HUES6 (cell line): Measurements from ENCODE around the gene LHFPL6.

Experiments
- H3K27ac ChIP-seq: 2 replicates; pipeline ENCODE4 v1.7.0; 2013; ENCODE audit warnings: low read depth, mild to moderate bottlenecking, low read length, inconsistent platforms
- H3K27me3 ChIP-seq: 2 replicates; pipeline ENCODE4 v1.6.1; 2013; ENCODE audit warnings: low read length; ENCODE audit not compliant: control insufficient read depth, insufficient read depth
- H3K36me3 ChIP-seq: 2 replicates; pipeline ENCODE4 v1.6.1; 2013; ENCODE audit warnings: low read length; ENCODE audit not compliant: control insufficient read depth, insufficient read depth
- H3K4me1 ChIP-seq: 2 replicates; pipeline ENCODE4 v1.6.1; 2013; ENCODE audit warnings: low read length; ENCODE audit not compliant: control insufficient read depth, insufficient read depth
- H3K4me3 ChIP-seq: 2 replicates; pipeline ENCODE4 v1.5.1; 2013; ENCODE audit warnings: low read depth, low read length
- H3K9ac ChIP-seq: one replicate; pipeline ENCODE4 v1.6.1; 2013; ENCODE audit warnings: mild to moderate bottlenecking, low read length
- H3K9me3 ChIP-seq: 2 replicates; pipeline ENCODE4 v1.6.1; 2013; ENCODE audit warnings: low read depth, low read length; ENCODE audit not compliant: control insufficient read depth, insufficient read depth

LHFPL6 gene

GRCh38 chr13:39324806-39325311 lies 278.1 kb downstream of the LHFPL6 start:
- Histone ChIP-seq H3K36me3 (no peaks in the 10 kb centered on the region), H3K27ac (no peak overlapping the region)

GRCh38 chr13:39322836-39323585 lies 280.0 kb downstream of the LHFPL6 start:
- no peaks in the 10 kb centered on the region for H3K9me3 ChIP-seq
- peaks cover 4% of the 10 kb centered on the region; the same call in 1 of the 2 replicates for H3K4me1 ChIP-seq
- no peak overlapping the region for H3K4me3 ChIP-seq
- no peak overlapping the region for H3K9ac ChIP-seq
- H3K36me3 ChIP-seq, result no peaks in the 10 kb centered on the region
- no peaks in the 10 kb centered on the region for H3K27me3 ChIP-seq
- no peak overlapping the region for H3K27ac ChIP-seq

More at GRCh38 chr13:39324806-39325311, 278.1 kb downstream of the LHFPL6 start:
- Histone ChIP-seq H3K4me1 (peaks cover 22% of the 10 kb centered on the region), H3K27me3 (no peaks in the 10 kb centered on the region), H3K9me3 (no peaks in the 10 kb centered on the region), H3K9ac (no peak overlapping the region), H3K4me3 (no peak overlapping the region)

- H3K27me3 ChIP-seq, result no peaks in the 10 kb centered on the region
- H3K4me1 ChIP-seq, result no peaks in the 10 kb centered on the region
- no peak overlapping the region for H3K9ac ChIP-seq
- H3K4me3 ChIP-seq, result no peak overlapping the region
- no peak overlapping the region for H3K27ac ChIP-seq
- no peaks in the 10 kb centered on the region for H3K9me3 ChIP-seq
- H3K36me3 ChIP-seq, result no peaks in the 10 kb centered on the region
Observed at GRCh38 chr13:39321574-39321973, 281.4 kb downstream of the LHFPL6 start.

- Histone ChIP-seq H3K4me3 (no peak overlapping the region), H3K27me3 (no peaks in the 10 kb centered on the region), H3K36me3 (no peaks in the 10 kb centered on the region), H3K4me1 (no peaks in the 10 kb centered on the region), H3K9me3 (no peaks in the 10 kb centered on the region), H3K9ac (no peak overlapping the region), H3K27ac (no peak overlapping the region)
Observed at GRCh38 chr13:39318161-39318560, 284.8 kb downstream of the LHFPL6 start.

- H3K4me3 ChIP-seq, result no peak overlapping the region
- H3K27me3 ChIP-seq, result no peaks in the 10 kb centered on the region
- H3K9me3 ChIP-seq, result no peaks in the 10 kb centered on the region
- H3K9ac ChIP-seq, result no peak overlapping the region
- H3K4me1 ChIP-seq, result no peaks in the 10 kb centered on the region
- no peaks in the 10 kb centered on the region for H3K36me3 ChIP-seq
- H3K27ac ChIP-seq, result no peak overlapping the region
Observed at GRCh38 chr13:39317291-39317690, 285.7 kb downstream of the LHFPL6 start.

- H3K27ac ChIP-seq, result no peak overlapping the region
- no peak overlapping the region for H3K9ac ChIP-seq
- H3K27me3 ChIP-seq, result no peaks in the 10 kb centered on the region
- no peak overlapping the region for H3K4me3 ChIP-seq
- no peaks in the 10 kb centered on the region for H3K9me3 ChIP-seq
- H3K4me1 ChIP-seq, result no peaks in the 10 kb centered on the region
- H3K36me3 ChIP-seq, result no peaks in the 10 kb centered on the region
Observed at GRCh38 chr13:39315796-39316195, 287.2 kb downstream of the LHFPL6 start.

GRCh38 chr13:39313721-39314120 lies 289.3 kb downstream of the LHFPL6 start:
- Histone ChIP-seq H3K27ac (no peak overlapping the region), H3K9ac (no peak overlapping the region), H3K9me3 (no peaks in the 10 kb centered on the region), H3K36me3 (no peaks in the 10 kb centered on the region), H3K27me3 (no peaks in the 10 kb centered on the region), H3K4me3 (no peak overlapping the region), H3K4me1 (no peaks in the 10 kb centered on the region)

GRCh38 chr13:39312596-39312995 lies 290.4 kb downstream of the LHFPL6 start:
- Histone ChIP-seq H3K9ac (no peak overlapping the region), H3K4me1 (no peaks in the 10 kb centered on the region), H3K36me3 (no peaks in the 10 kb centered on the region), H3K9me3 (no peaks in the 10 kb centered on the region), H3K4me3 (no peak overlapping the region), H3K27ac (no peak overlapping the region), H3K27me3 (no peaks in the 10 kb centered on the region)

GRCh38 chr13:39311619-39312018 lies 291.4 kb downstream of the LHFPL6 start:
- H3K36me3 ChIP-seq, result no peaks in the 10 kb centered on the region
- no peaks in the 10 kb centered on the region for H3K4me1 ChIP-seq
- no peaks in the 10 kb centered on the region for H3K27me3 ChIP-seq
- no peak overlapping the region for H3K27ac ChIP-seq
- H3K9me3 ChIP-seq, result no peaks in the 10 kb centered on the region
- no peak overlapping the region for H3K9ac ChIP-seq
- H3K4me3 ChIP-seq, result no peak overlapping the region

- Histone ChIP-seq H3K9me3 (no peaks in the 10 kb centered on the region), H3K36me3 (no peaks in the 10 kb centered on the region), H3K4me3 (no peak overlapping the region), H3K4me1 (no peaks in the 10 kb centered on the region), H3K9ac (no peak overlapping the region), H3K27ac (no peak overlapping the region), H3K27me3 (no peaks in the 10 kb centered on the region)
Observed at GRCh38 chr13:39310961-39311360, 292.0 kb downstream of the LHFPL6 start.

- Histone ChIP-seq H3K27me3 (no peaks in the 10 kb centered on the region), H3K27ac (no peak overlapping the region), H3K4me3 (no peak overlapping the region), H3K9me3 (no peaks in the 10 kb centered on the region), H3K36me3 (no peaks in the 10 kb centered on the region), H3K9ac (no peak overlapping the region), H3K4me1 (no peaks in the 10 kb centered on the region)
Observed at GRCh38 chr13:39306639-39307589, 296.1 kb downstream of the LHFPL6 start.
